Measurements from ENCODE around the gene ATP13A3. TPM values are rescaled to one million over a fixed set of nuclear protein-coding genes. Genes with fewer than 3 reads are reported as not detected.
A peak's percentile ranks its signal among the peaks of the same experiment; 100 is the strongest.

The ATP13A3 gene
- total and polyA plus RNA-seq, 10 of the 15 experiments (the other 5 are each of a cell fraction or from before 2014, with no cell fraction given): 14.0 to 108 (median 69.5) TPM

DNA sequence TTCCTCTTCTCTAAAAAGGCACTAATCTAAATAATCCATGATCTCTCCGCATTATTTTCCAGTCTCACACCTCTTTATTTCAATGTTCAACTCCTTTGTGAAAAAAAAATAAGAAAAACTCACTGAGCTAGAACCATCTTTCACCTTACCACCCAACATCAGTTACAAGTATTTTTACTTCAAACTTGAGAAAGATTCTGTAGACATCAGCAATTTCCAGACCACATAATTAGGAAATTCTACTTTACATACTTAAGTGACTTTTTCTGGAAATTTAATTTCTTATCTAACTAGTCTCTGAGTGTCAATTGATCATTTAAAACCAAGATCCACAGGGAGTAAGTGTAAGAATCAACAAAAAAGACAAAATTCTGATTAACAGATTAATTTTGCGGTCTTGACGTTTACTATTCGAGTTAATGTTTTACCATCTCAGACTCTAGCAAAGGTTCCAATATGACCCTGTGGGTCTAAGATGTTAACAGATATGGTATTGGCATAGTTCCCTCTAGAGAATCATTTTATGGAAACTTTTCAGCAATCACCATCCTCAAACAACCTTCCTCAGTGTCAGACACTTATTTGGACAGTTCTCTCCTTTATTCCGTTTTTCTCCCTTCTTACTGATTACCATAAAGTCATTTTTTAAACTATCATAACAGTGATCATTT is 5.1 kb downstream of the ATP13A3 start:
- 95% methylated on average over 5 of the region's 5 CpGs for WGBS (ENCODE audit: insufficient coverage, insufficient replicate concordance, low lambda C conversion rate, missing lambda C conversion rate)
- no peak overlapping the region for H3K27ac ChIP-seq (ENCODE audit: control insufficient read depth, insufficient read depth)
- ChIA-PET SMC1A (ENCODE audit: uncharacterized antibody, unreplicated experiment) (interaction anchor here (0.6 to 1.1 kb wide), 4 partner anchors 10 to 25 kb away, joined by 3 to 7 read pairs (median 3); no protein-coding TSS in a partner anchor), CTCF (interaction anchor here (0.6 to 3.1 kb wide), 5 partner anchors 10 to 783 kb away, joined by 3 to 15 read pairs (median 4); partner anchors contain the start of gene LSG1), POLR2A (interaction anchor here (1.1 kb wide), 1 partner anchor 9 kb away, joined by 5 read pairs; no protein-coding TSS in a partner anchor), RAD21 (ENCODE audit: unreplicated experiment) (interaction anchor here (0.6 to 1.9 kb wide), 3 partner anchors 10 to 18 kb away, joined by 3 to 7 read pairs (median 6); no protein-coding TSS in a partner anchor)
- H3K9me3 ChIP-seq (replicated peaks; ENCODE audit: control insufficient read depth, insufficient read depth, low read length): no peaks in the 10 kb centered on the region
- intact Hi-C loops (cut with micrococcal nuclease; ENCODE audit: unreplicated experiment): no loop called here
- no peak for FAIRE-seq
- DNase-seq (ENCODE audit: low read depth, low spot score): no peak
- BruUV-seq (replicated peaks): no TSS peak
- ATAC-seq: no peak
- H3K27me3 ChIP-seq (replicated peaks in 1 of 2; ENCODE audit: control insufficient read depth in 2 of 2, insufficient read depth in 2 of 2, low read length in 1 of 2): no peaks in the 10 kb centered on the region
- peak overlapping the region; percentile 52 for H3K4me2 ChIP-seq (ENCODE audit: control insufficient read depth, insufficient read depth)
- in situ Hi-C loops (cut with MboI): loop anchor here (5.0 kb wide), 1 partner anchor 106 kb away; no protein-coding TSS in a partner anchor
- H3K36me3 ChIP-seq (ENCODE audit: control insufficient read depth in 2 of 2, insufficient read depth in 2 of 2, low read length in 1 of 2): no peaks in the 10 kb centered on the region; a peak in 1 of 4 replicates
- H2AFZ ChIP-seq (ENCODE audit: control insufficient read depth, low read depth, low read length): no peak overlapping the region
- peaks cover 5% of the 10 kb centered on the region; the same call in 1 of the 2 replicates for H3K4me1 ChIP-seq (ENCODE audit: control insufficient read depth, insufficient read depth, low read length)
- no peak overlapping the region for H3K9ac ChIP-seq (ENCODE audit: control insufficient read depth, insufficient read depth, low read length)
- peaks cover 90% of the 10 kb centered on the region for H3K79me2 ChIP-seq (ENCODE audit: control insufficient read depth, insufficient read depth, low read length)
- no peaks in the 10 kb centered on the region for H4K20me1 ChIP-seq (ENCODE audit: control insufficient read depth, insufficient read depth)
- TF ChIP-seq KDM1A (IDR thresholded peaks at IDR 0.05; ENCODE audit: borderline replicate concordance): no peak
- no peak for TF ChIP-seq SMAD5 (IDR thresholded peaks at IDR 0.05; ENCODE audit: low read depth)
- H3K4me3 ChIP-seq: peak overlapping the region; percentile 17; the same call in 1 of the 2 replicates

DNA sequence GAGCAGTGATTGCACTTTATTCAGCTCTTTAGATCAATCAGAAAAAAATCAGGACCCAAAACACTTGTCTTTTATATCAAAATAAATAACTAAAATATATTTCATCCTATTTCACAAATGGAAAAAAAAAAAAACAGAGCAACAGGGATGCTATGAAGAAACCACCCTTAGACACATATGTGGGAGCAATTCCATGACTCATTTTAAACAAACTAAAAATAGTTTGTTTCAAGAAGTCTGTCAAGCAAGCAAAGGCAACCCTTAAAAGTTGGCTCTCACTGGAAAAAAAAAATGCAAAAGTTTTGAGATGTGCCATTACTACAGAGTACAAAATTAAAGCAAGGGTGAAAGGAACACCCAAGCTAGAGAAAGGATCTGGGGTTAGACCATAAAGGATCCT is 5.7 kb downstream of the ATP13A3 start:
- intact Hi-C loops (cut with micrococcal nuclease; ENCODE audit: unreplicated experiment) (no loop called here), in situ Hi-C loops (cut with MboI) (loop anchor here (5.0 kb wide), 1 partner anchor 106 kb away; no protein-coding TSS in a partner anchor)
- Histone ChIP-seq H3K4me2 (ENCODE audit: control insufficient read depth, insufficient read depth) (peak overlapping the region; percentile 52), H3K4me1 (ENCODE audit: control insufficient read depth, insufficient read depth, low read length) (peaks cover 5% of the 10 kb centered on the region; the same call in 1 of the 2 replicates), H3K27me3 (replicated peaks in 1 of 2; ENCODE audit: control insufficient read depth in 2 of 2, insufficient read depth in 2 of 2, low read length in 1 of 2) (no peaks in the 10 kb centered on the region), H3K4me3 (peak overlapping the region; percentile 17; the same call in 1 of the 2 replicates), H3K9ac (ENCODE audit: control insufficient read depth, insufficient read depth, low read length) (no peak overlapping the region), H3K36me3 (ENCODE audit: control insufficient read depth in 2 of 2, insufficient read depth in 2 of 2, low read length in 1 of 2) (no peaks in the 10 kb centered on the region; a peak in 1 of 4 replicates), H3K27ac (ENCODE audit: control insufficient read depth, insufficient read depth) (no peak overlapping the region), H2AFZ (ENCODE audit: control insufficient read depth, low read depth, low read length) (no peak overlapping the region), H3K9me3 (replicated peaks; ENCODE audit: control insufficient read depth, insufficient read depth, low read length) (no peaks in the 10 kb centered on the region), H3K79me2 (ENCODE audit: control insufficient read depth, insufficient read depth, low read length) (peaks cover 92% of the 10 kb centered on the region), H4K20me1 (ENCODE audit: control insufficient read depth, insufficient read depth) (no peaks in the 10 kb centered on the region)
- FAIRE-seq (no peak), ATAC-seq (no peak), DNase-seq (ENCODE audit: low read depth, low spot score) (no peak)
- POLR2A ChIA-PET: interaction anchor here (0.7 to 1.1 kb wide), 2 partner anchors 9 to 693 kb away, joined by 4 to 5 read pairs; no protein-coding TSS in a partner anchor
- SMC1A ChIA-PET (ENCODE audit: uncharacterized antibody, unreplicated experiment): interaction anchor here (0.6 to 1.1 kb wide), 4 partner anchors 10 to 24 kb away, joined by 3 to 7 read pairs (median 3); no protein-coding TSS in a partner anchor
- no TSS peak for BruUV-seq (replicated peaks)
- CTCF ChIA-PET: interaction anchor here (0.6 to 3.1 kb wide), 6 partner anchors 9 to 783 kb away, joined by 3 to 15 read pairs (median 4); partner anchors contain the start of gene LSG1
- RAD21 ChIA-PET (ENCODE audit: unreplicated experiment): interaction anchor here (0.6 to 1.9 kb wide), 3 partner anchors 9 to 18 kb away, joined by 3 to 7 read pairs (median 6); no protein-coding TSS in a partner anchor
- TF ChIP-seq MEF2A (IDR thresholded peaks at IDR 0.05; ENCODE audit: insufficient read depth, low read depth, low read length): peak; percentile 72
- TF ChIP-seq FOXM1 (IDR thresholded peaks at IDR 0.05; ENCODE audit: low read depth, low read length): no peak
- no peak for TF ChIP-seq POLR2AphosphoS2 (IDR thresholded peaks at IDR 0.05; ENCODE audit: low read depth, low read length)
- peak; percentile 56 for TF ChIP-seq ZNF384 (IDR thresholded peaks at IDR 0.05; ENCODE audit: borderline replicate concordance, low read depth, low read length)
- TF ChIP-seq, protein P1, sequence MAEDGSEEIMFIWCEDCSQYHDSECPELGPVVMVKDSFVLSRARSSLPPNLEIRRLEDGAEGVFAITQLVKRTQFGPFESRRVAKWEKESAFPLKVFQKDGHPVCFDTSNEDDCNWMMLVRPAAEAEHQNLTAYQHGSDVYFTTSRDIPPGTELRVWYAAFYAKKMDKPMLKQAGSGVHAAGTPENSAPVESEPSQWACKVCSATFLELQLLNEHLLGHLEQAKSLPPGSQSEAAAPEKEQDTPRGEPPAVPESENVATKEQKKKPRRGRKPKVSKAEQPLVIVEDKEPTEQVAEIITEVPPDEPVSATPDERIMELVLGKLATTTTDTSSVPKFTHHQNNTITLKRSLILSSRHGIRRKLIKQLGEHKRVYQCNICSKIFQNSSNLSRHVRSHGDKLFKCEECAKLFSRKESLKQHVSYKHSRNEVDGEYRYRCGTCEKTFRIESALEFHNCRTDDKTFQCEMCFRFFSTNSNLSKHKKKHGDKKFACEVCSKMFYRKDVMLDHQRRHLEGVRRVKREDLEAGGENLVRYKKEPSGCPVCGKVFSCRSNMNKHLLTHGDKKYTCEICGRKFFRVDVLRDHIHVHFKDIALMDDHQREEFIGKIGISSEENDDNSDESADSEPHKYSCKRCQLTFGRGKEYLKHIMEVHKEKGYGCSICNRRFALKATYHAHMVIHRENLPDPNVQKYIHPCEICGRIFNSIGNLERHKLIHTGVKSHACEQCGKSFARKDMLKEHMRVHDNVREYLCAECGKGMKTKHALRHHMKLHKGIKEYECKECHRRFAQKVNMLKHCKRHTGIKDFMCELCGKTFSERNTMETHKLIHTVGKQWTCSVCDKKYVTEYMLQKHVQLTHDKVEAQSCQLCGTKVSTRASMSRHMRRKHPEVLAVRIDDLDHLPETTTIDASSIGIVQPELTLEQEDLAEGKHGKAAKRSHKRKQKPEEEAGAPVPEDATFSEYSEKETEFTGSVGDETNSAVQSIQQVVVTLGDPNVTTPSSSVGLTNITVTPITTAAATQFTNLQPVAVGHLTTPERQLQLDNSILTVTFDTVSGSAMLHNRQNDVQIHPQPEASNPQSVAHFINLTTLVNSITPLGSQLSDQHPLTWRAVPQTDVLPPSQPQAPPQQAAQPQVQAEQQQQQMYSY (CRISPR knock-in tag; IDR thresholded peaks at IDR 0.05): no peak
